Stromal cell of bone marrow (primary cell): ENCODE measurements around the gene SNTG2.
"Not testable (repeated sequence)": the region's sequence is repeated elsewhere in the genome, so short reads cannot be mapped to it uniquely, and the experiment has no call there.

Experiments
- DNase-seq: peaks from one replicate; pipeline ENCODE4 v3.0.0-alpha.2; 2012; ENCODE audit warnings: low read depth

SNTG2 gene

GRCh38 chr2:1192121-1192520, 241.5 kb downstream of the SNTG2 start:
- no peak for DNase-seq

GRCh38 chr2:1193801-1194200, 243.2 kb downstream of the SNTG2 start:
- DNase-seq: no peak

- DNase-seq: no peak
Observed at GRCh38 chr2:1203772-1204171, 253.1 kb downstream of the SNTG2 start.

- DNase-seq: no peak
Observed at GRCh38 chr2:1205853-1206252, 255.2 kb downstream of the SNTG2 start.

- no peak for DNase-seq
Observed at GRCh38 chr2:1207962-1208510, 257.4 kb downstream of the SNTG2 start.

- DNase-seq: no peak
Observed at GRCh38 chr2:1208522-1208921, 257.9 kb downstream of the SNTG2 start.

GRCh38 chr2:1209246-1209645, 258.6 kb downstream of the SNTG2 start:
- no peak for DNase-seq

- no peak for DNase-seq
Observed at GRCh38 chr2:1209761-1210160, 259.1 kb downstream of the SNTG2 start.

GRCh38 chr2:1210352-1210751, 259.7 kb downstream of the SNTG2 start:
- no peak for DNase-seq

GRCh38 chr2:1219901-1220573, 269.4 kb downstream of the SNTG2 start:
- peak; percentile 40 for DNase-seq

- DNase-seq: no peak
Observed at GRCh38 chr2:1222056-1222455, 271.4 kb downstream of the SNTG2 start.

- no peak for DNase-seq
Observed at GRCh38 chr2:1223791-1224190, 273.1 kb downstream of the SNTG2 start.

- no peak for DNase-seq
Observed at GRCh38 chr2:1224901-1225300, 274.3 kb downstream of the SNTG2 start.

- no peak for DNase-seq
Observed at GRCh38 chr2:1226766-1227165, 276.1 kb downstream of the SNTG2 start.

GRCh38 chr2:1227274-1227900, 276.7 kb downstream of the SNTG2 start:
- DNase-seq: no peak

- not testable (repeated sequence) for DNase-seq
Observed at GRCh38 chr2:1229596-1229995, 278.9 kb downstream of the SNTG2 start.

GRCh38 chr2:1230155-1230893, 279.7 kb downstream of the SNTG2 start:
- no peak for DNase-seq

- DNase-seq: no peak
Observed at GRCh38 chr2:1231466-1232063, 280.9 kb downstream of the SNTG2 start.

GRCh38 chr2:1233281-1233680, 282.6 kb downstream of the SNTG2 start:
- DNase-seq: no peak

- DNase-seq: no peak
Observed at GRCh38 chr2:1234731-1235308, 284.2 kb downstream of the SNTG2 start.

GRCh38 chr2:1235806-1236205, 285.2 kb downstream of the SNTG2 start:
- no peak for DNase-seq

GRCh38 chr2:1236606-1237005, 286.0 kb downstream of the SNTG2 start:
- no peak for DNase-seq
